Measurements from ENCODE around the gene FHL5.

Gene FHL5

GRCh38 chr6:96645106-96645505 is 82.2 kb downstream of the FHL5 start:
- TF ChIP-seq, protein P1, sequence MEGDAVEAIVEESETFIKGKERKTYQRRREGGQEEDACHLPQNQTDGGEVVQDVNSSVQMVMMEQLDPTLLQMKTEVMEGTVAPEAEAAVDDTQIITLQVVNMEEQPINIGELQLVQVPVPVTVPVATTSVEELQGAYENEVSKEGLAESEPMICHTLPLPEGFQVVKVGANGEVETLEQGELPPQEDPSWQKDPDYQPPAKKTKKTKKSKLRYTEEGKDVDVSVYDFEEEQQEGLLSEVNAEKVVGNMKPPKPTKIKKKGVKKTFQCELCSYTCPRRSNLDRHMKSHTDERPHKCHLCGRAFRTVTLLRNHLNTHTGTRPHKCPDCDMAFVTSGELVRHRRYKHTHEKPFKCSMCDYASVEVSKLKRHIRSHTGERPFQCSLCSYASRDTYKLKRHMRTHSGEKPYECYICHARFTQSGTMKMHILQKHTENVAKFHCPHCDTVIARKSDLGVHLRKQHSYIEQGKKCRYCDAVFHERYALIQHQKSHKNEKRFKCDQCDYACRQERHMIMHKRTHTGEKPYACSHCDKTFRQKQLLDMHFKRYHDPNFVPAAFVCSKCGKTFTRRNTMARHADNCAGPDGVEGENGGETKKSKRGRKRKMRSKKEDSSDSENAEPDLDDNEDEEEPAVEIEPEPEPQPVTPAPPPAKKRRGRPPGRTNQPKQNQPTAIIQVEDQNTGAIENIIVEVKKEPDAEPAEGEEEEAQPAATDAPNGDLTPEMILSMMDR (IDR thresholded peaks at IDR 0.05; ENCODE audit: low read depth, low read length) = no peak
- Histone ChIP-seq H3K36me3 (no peaks in the 10 kb centered on the region), H3K4me3 (ENCODE audit: low read depth, low read length) (no peak overlapping the region), H3K4me1 (no peaks in the 10 kb centered on the region), H3K9me3 (no peaks in the 10 kb centered on the region), H3K27me3 (no peaks in the 10 kb centered on the region)
- DNase-seq = no peak

- TF ChIP-seq, protein P1 (IDR thresholded peaks at IDR 0.05; ENCODE audit: low read depth, low read length) = no peak
- no peak for DNase-seq
- no peaks in the 10 kb centered on the region for H3K27me3 ChIP-seq
- H3K4me1 ChIP-seq = no peaks in the 10 kb centered on the region
- no peak overlapping the region for H3K4me3 ChIP-seq (ENCODE audit: low read depth, low read length)
- no peaks in the 10 kb centered on the region for H3K9me3 ChIP-seq
- no peaks in the 10 kb centered on the region for H3K36me3 ChIP-seq
Observed at GRCh38 chr6:96649926-96650325, 87.0 kb downstream of the FHL5 start.

DNA sequence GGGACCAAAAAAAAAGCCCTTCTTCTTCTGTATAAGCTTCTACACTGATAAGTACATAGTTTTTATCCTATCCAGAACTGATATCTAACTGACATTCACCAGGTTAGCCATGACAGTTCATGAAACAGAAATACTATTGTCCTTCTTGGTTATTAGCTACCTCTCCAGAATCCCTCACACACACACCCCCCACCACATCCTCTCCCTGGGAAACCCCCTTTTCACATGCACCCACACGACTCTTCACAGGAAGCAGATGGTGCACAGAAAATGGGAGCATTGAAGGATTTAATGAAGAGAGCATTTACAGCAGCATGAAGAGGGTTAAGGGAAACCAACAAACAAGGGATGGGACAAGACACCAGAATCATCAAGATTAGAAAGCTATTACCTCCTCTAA is 88.9 kb downstream of the FHL5 start:
- no peak for DNase-seq
- H3K4me1 ChIP-seq = no peaks in the 10 kb centered on the region
- TF ChIP-seq, protein P1 (IDR thresholded peaks at IDR 0.05; ENCODE audit: low read depth, low read length) = no peak
- no peaks in the 10 kb centered on the region for H3K36me3 ChIP-seq
- H3K9me3 ChIP-seq = no peaks in the 10 kb centered on the region
- no peak overlapping the region for H3K4me3 ChIP-seq (ENCODE audit: low read depth, low read length)
- no peaks in the 10 kb centered on the region for H3K27me3 ChIP-seq

- Histone ChIP-seq H3K36me3 (no peaks in the 10 kb centered on the region), H3K4me3 (ENCODE audit: low read depth, low read length) (no peak overlapping the region), H3K4me1 (no peaks in the 10 kb centered on the region), H3K27me3 (no peaks in the 10 kb centered on the region), H3K9me3 (no peaks in the 10 kb centered on the region)
- TF ChIP-seq, protein P1 (IDR thresholded peaks at IDR 0.05; ENCODE audit: low read depth, low read length) = no peak
- no peak for DNase-seq
Observed at GRCh38 chr6:96652552-96652951, 89.6 kb downstream of the FHL5 start.

DNA sequence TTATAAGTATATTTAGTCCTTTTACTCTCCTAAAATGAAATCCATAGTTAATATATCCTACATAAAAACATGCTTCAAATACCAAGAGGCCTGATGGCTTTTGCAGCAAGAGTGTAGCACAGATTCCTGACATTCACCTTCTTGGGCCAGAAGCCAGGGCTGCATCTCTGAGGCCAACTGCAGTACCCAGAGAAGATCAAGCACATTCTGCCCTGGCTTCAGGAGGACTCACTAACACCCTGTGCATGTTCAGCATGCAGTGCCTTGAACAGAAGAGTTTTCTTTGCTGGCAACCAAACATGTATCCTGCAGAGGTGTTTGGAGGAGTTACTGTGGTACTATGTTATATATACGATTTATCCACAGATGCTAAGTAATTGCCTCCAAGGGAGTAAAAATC is 90.3 kb downstream of the FHL5 start:
- Histone ChIP-seq H3K4me3 (ENCODE audit: low read depth, low read length) (no peak overlapping the region), H3K4me1 (no peaks in the 10 kb centered on the region), H3K27me3 (no peaks in the 10 kb centered on the region), H3K36me3 (no peaks in the 10 kb centered on the region), H3K9me3 (no peaks in the 10 kb centered on the region)
- TF ChIP-seq, protein P1 (IDR thresholded peaks at IDR 0.05; ENCODE audit: low read depth, low read length) = no peak
- DNase-seq = no peak

DNA sequence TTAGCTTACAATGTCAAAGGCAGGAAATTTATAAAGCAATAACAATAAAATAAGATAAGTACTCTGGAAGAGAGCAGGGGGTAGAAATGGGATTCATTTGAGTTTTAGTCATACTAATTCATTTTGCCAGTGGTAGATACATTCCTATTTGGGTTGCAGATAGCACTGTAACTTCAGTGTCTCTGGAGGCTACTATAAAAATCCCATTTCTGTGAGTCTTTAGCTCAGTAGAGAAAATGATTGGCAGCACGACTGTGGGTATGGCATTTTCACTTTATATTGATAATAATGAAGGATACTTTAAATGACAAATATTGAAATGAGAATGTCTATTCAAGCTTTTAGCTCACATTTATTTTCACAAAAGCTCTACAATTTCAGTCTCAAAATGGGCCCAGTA is 93.6 kb downstream of the FHL5 start:
- Histone ChIP-seq H3K36me3 (no peaks in the 10 kb centered on the region), H3K9me3 (no peaks in the 10 kb centered on the region), H3K4me1 (no peaks in the 10 kb centered on the region), H3K27me3 (no peaks in the 10 kb centered on the region), H3K4me3 (ENCODE audit: low read depth, low read length) (no peak overlapping the region)
- no peak for DNase-seq
- TF ChIP-seq, protein P1 (IDR thresholded peaks at IDR 0.05; ENCODE audit: low read depth, low read length) = no peak
